HCT116 (cell line): ENCODE results near the gene APOB. TPM values are rescaled to one million over a fixed set of nuclear protein-coding genes. Genes with fewer than 3 reads are reported as not detected.

Experiments used
- ATAC-seq: fragments of 200-7000 bp; cut with Tn5 transposase; 2 replicates; pipeline ENCODE4 v1.9.1; 2020; ENCODE audit warnings: mild to moderate bottlenecking, moderate library complexity
- BruUV-seq: library from RNA; stranded (reverse); fragments of 400-500 nt; replicated peaks from 2 replicates; lab custom pipeline; 2021; lab: Mats Ljungman, UMichigan
- CTCF ChIA-PET: fragments of 300-600 bp; sonication (Branson Sonifier 250); formaldehyde crosslinking; loops from one replicate; lab custom pipeline; 2021; ENCODE audit warnings: antibody characterized with exemption; lab: Charles Lee
- POLR2A ChIA-PET: fragments of 300-600, 350-600 bp; sonication (Branson Sonifier 250); formaldehyde crosslinking; loops from one replicate; lab custom pipeline; 2021; ENCODE audit warnings: antibody characterized with exemption; lab: Charles Lee
- RAD21 ChIA-PET, 2 experiments: fragments of 300-600 bp; sonication (Branson Sonifier 250); formaldehyde crosslinking; loops; one replicate each; lab custom pipeline; 2023; ENCODE audit warnings: low total read pairs in 2 of 2; ENCODE audit not compliant: uncharacterized antibody in 2 of 2, unreplicated experiment in 2 of 2, low non-redundant PET in 1 of 2; lab: Charles Lee
- DNase-seq: peaks from one replicate; pipeline ENCODE4 v3.0.0-alpha.2; 2010; ENCODE audit warnings: low read depth, low spot score
- H2AFZ ChIP-seq: fragments of 200-600 bp; shearing (Covaris generic), sonication (generic); 2 replicates; pipeline ENCODE4 v1.6.1; 2017; ENCODE audit warnings: low read depth, mixed run types, mixed read lengths, antibody characterized with exemption, low read length; ENCODE audit not compliant: poor library complexity, severe bottlenecking
- H3K27ac ChIP-seq: 2 replicates; pipeline ENCODE4 v1.5.1; 2012; ENCODE audit warnings: low read depth, low read length
- H3K27me3 ChIP-seq: fragments of 200-600 bp; sonication (generic); 2 replicates; pipeline ENCODE4 v1.6.1; 2016; ENCODE audit warnings: mixed run types, low read length, mixed read lengths; ENCODE audit not compliant: insufficient read depth
- H3K36me3 ChIP-seq, 2 experiments: fragments of 200-500 bp in 1 of 2; fragments of 200-600 bp in 1 of 2; sonication (Bioruptor generic) in 1 of 2; sonication (generic) in 1 of 2; 2 replicates each; pipeline versions ENCODE4 v1.5.1 to v1.6.1; 2014 to 2016; ENCODE audit warnings: low read length in 2 of 2, inconsistent platforms in 1 of 2, mixed read lengths in 1 of 2, mixed run types in 1 of 2; ENCODE audit not compliant: insufficient read depth in 2 of 2, control insufficient read depth in 1 of 2
- H3K4me1 ChIP-seq, 2 experiments: fragments of 200-600 bp in 1 of 2; sonication (generic) in 1 of 2; 2 replicates each; pipeline versions ENCODE4 v1.5.1 to v1.6.1; 2012 to 2017; ENCODE audit warnings: low read length in 2 of 2, inconsistent platforms in 1 of 2, mild to moderate bottlenecking in 1 of 2, mixed read lengths in 1 of 2, mixed run types in 1 of 2, moderate library complexity in 1 of 2; ENCODE audit not compliant: insufficient read depth in 2 of 2, control insufficient read depth in 1 of 2
- H3K4me2 ChIP-seq: fragments of 200-600 bp; sonication (generic); 2 replicates; pipeline ENCODE4 v1.6.1; 2017; ENCODE audit warnings: mixed run types, low read length, mixed read lengths
- H3K4me3 ChIP-seq, 2 experiments: fragments of 200-600 bp in 1 of 2; sonication (generic) in 1 of 2; replicated peaks in 1 of 2; 2 replicates each; pipeline ENCODE4 v1.5.1; 2011 to 2016; ENCODE audit warnings: low read length in 2 of 2, control low read depth in 1 of 2, low read depth in 1 of 2, mild to moderate bottlenecking in 1 of 2, mixed read lengths in 1 of 2, mixed run types in 1 of 2
- H3K79me2 ChIP-seq: fragments of 200-600 bp; sonication (generic); 2 replicates; pipeline ENCODE4 v1.6.1; 2017; ENCODE audit warnings: mild to moderate bottlenecking, mixed run types, low read length, moderate library complexity, mixed read lengths; ENCODE audit not compliant: insufficient read depth
- H3K9ac ChIP-seq: fragments of 200-600 bp; sonication (generic); 2 replicates; pipeline ENCODE4 v1.6.1; 2016; ENCODE audit warnings: low read length, mixed read lengths
- H3K9me2 ChIP-seq: fragments of 200-600 bp; sonication (generic), shearing (Covaris generic); 2 replicates; pipeline ENCODE4 v1.6.1; 2017; ENCODE audit warnings: mixed run types, mild to moderate bottlenecking, moderate library complexity; ENCODE audit not compliant: insufficient read depth
- H3K9me3 ChIP-seq, 2 experiments: fragments of 200-500 bp in 1 of 2; fragments of 200-600 bp in 1 of 2; sonication (Bioruptor generic) in 1 of 2; sonication (generic) in 1 of 2; 2 replicates each; pipeline ENCODE4 v1.6.1; 2014 to 2017; ENCODE audit warnings: low read length in 2 of 2, mixed read lengths in 2 of 2, inconsistent platforms in 1 of 2, low read depth in 1 of 2, mild to moderate bottlenecking in 1 of 2, mixed run types in 1 of 2, moderate library complexity in 1 of 2; ENCODE audit not compliant: control insufficient read depth in 1 of 2, insufficient read depth in 1 of 2
- H4K20me1 ChIP-seq: fragments of 200-600 bp; sonication (generic), shearing (Covaris generic); 2 replicates; pipeline ENCODE4 v1.6.1; 2017; ENCODE audit warnings: mixed run types, mild to moderate bottlenecking, moderate library complexity; ENCODE audit not compliant: insufficient read depth
- EGR1 ChIP-seq: IDR thresholded peaks from 2 replicates; pipeline ENCODE4 v1.6.1; 2012; ENCODE audit warnings: low read depth
- EZH2 ChIP-seq: fragments of 200-600 bp; sonication (generic); IDR thresholded peaks from 2 replicates; pipeline ENCODE4 v1.6.1; 2017; ENCODE audit warnings: antibody characterized with exemption, mixed run types
- EZH2phosphoT487 ChIP-seq: fragments of 200-600 bp; IDR thresholded peaks from 2 replicates; pipeline ENCODE4 v1.6.1; 2018; ENCODE audit warnings: antibody characterized with exemption, borderline replicate concordance
- FOSL1 ChIP-seq: IDR thresholded peaks from 2 replicates; pipeline ENCODE4 v1.6.1; 2012; ENCODE audit warnings: low read depth
- JUND ChIP-seq: IDR thresholded peaks from 2 replicates; pipeline ENCODE4 v1.6.1; 2012
- POLR2A ChIP-seq: IDR thresholded peaks from 2 replicates; pipeline ENCODE4 v1.7.0; 2011; ENCODE audit warnings: borderline replicate concordance; ENCODE audit not compliant: insufficient read depth, insufficient read length; ENCODE audit errors: extremely low read depth
- SIN3A ChIP-seq: IDR thresholded peaks from 2 replicates; pipeline ENCODE4 v1.6.1; 2012; ENCODE audit warnings: low read depth
- TCF7L2 ChIP-seq: IDR thresholded peaks from 2 replicates; pipeline ENCODE4 v1.7.0; 2011; ENCODE audit warnings: borderline replicate concordance, inconsistent platforms; ENCODE audit not compliant: insufficient read depth, insufficient read length; ENCODE audit errors: extremely low read depth
- YY1 ChIP-seq: IDR thresholded peaks from 2 replicates; pipeline ENCODE4 v1.6.1; 2011; ENCODE audit warnings: low read length, low read depth, moderate library complexity, mild to moderate bottlenecking; ENCODE audit not compliant: insufficient replicate concordance; ENCODE audit errors: extremely low read depth
- ZNF274 ChIP-seq: fragments of 200-500 bp; sonication (Bioruptor generic); IDR thresholded peaks from 2 replicates; pipeline ENCODE4 v1.6.1; 2014; ENCODE audit warnings: mild to moderate bottlenecking, low read depth, low read length, inconsistent platforms
- intact Hi-C: fragments of 100-400 bp; cut with micrococcal nuclease; formaldehyde crosslinking; loops from 2 replicates; pipeline ENCODE4 v1.10.0; 2022
- total RNA-seq: library from RNA; stranded (reverse); gene quantifications from one replicate; pipeline ENCODE4 v1.2.1, GENCODE V29; 2021; ENCODE audit not compliant: unreplicated experiment
- TF ChIP-seq, protein P1 (sequence below), 3 experiments: fragments of 200-600 bp in 1 of 3; sonication (generic) in 1 of 3; IDR thresholded peaks in 2 of 3; conservative IDR thresholded peaks in 1 of 3; 2 replicates each; pipeline ENCODE4 v1.5.1; 2012 to 2017; ENCODE audit warnings: low read depth in 2 of 3, low read length in 2 of 3, antibody characterized with exemption in 1 of 3, borderline replicate concordance in 1 of 3, control low read depth in 1 of 3, mild to moderate bottlenecking in 1 of 3, mixed read lengths in 1 of 3, mixed run types in 1 of 3, moderate library complexity in 1 of 3; ENCODE audit not compliant: insufficient read depth in 1 of 3
- TF ChIP-seq, protein P2 (sequence below): IDR thresholded peaks from 2 replicates; pipeline ENCODE4 v1.6.1; 2011; ENCODE audit warnings: mild to moderate bottlenecking, low read length, moderate library complexity; ENCODE audit not compliant: insufficient replicate concordance; ENCODE audit errors: extremely low read depth
- TF ChIP-seq, protein P3 (sequence below): IDR thresholded peaks from 2 replicates; pipeline ENCODE4 v1.6.1; 2012
- TF ChIP-seq, protein P4 (sequence below): IDR thresholded peaks from 2 replicates; pipeline ENCODE4 v1.6.1; 2012

Gene APOB
- total RNA-seq, 1 experiment from 2014 or later = 1.6 TPM

DNA sequence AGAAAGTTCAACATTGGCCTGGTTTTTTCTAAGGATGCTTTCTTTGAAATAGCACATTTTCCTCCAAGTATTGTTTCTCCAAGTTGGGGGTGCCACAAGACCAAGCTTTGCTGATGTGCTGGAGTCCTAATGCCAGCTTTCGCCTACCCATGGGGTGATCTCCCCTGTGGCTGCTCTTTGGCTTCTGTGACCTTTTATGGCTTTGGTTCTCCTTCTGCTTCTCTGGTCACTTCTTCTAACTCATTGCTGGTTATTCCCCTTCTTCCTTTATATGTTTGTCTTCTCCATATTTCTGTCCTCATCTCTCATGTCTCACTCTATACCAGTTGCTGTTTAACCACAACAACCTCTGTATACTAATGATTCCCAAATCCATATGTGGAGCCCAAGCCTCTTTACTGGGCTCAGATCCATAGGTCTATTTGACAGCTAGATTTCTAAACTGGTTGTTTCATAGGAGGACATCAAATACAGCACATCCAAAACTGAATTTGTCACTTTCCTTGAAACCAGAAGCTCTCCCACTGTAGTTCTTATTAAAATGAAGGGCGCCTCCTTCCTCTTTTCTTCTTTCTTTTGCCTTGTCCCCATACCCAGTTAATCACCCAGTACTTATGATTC is 23.1 kb downstream of the APOB start:
- Histone ChIP-seq H3K27me3 (peaks cover 34% of the 10 kb centered on the region; the same call in 1 of the 2 replicates), H3K9ac (no peak overlapping the region), H3K4me1 (no peaks in the 10 kb centered on the region), H3K9me3 (no peaks in the 10 kb centered on the region), H3K9me2 (no peaks in the 10 kb centered on the region), H2AFZ (no peak overlapping the region), H3K79me2 (no peaks in the 10 kb centered on the region), H3K4me2 (no peak overlapping the region), H3K36me3 (no peaks in the 10 kb centered on the region), H3K27ac (no peak overlapping the region), H3K4me3 (no peak overlapping the region), H4K20me1 (no peaks in the 10 kb centered on the region)
- DNase-seq (no peak), ATAC-seq (no peak)
- ChIA-PET POLR2A (no interaction called here), CTCF (no interaction called here), RAD21 (no interaction called here)
- no peak for TF ChIP-seq POLR2A
- TF ChIP-seq EZH2phosphoT487 = no peak
- TF ChIP-seq, protein P1, sequence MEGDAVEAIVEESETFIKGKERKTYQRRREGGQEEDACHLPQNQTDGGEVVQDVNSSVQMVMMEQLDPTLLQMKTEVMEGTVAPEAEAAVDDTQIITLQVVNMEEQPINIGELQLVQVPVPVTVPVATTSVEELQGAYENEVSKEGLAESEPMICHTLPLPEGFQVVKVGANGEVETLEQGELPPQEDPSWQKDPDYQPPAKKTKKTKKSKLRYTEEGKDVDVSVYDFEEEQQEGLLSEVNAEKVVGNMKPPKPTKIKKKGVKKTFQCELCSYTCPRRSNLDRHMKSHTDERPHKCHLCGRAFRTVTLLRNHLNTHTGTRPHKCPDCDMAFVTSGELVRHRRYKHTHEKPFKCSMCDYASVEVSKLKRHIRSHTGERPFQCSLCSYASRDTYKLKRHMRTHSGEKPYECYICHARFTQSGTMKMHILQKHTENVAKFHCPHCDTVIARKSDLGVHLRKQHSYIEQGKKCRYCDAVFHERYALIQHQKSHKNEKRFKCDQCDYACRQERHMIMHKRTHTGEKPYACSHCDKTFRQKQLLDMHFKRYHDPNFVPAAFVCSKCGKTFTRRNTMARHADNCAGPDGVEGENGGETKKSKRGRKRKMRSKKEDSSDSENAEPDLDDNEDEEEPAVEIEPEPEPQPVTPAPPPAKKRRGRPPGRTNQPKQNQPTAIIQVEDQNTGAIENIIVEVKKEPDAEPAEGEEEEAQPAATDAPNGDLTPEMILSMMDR (IDR thresholded peaks at IDR 0.05 in 2 of 3, conservative IDR thresholded peaks at IDR 0.05 in 1 of 3; ENCODE audit: borderline replicate concordance in 1 of 3, insufficient read depth in 1 of 3, low read depth in 2 of 3, low read length in 2 of 3) = no peak
- TF ChIP-seq EGR1 = no peak
- intact Hi-C loops = loop anchor here (5.0 kb wide), 1 partner anchor 238 kb away; no protein-coding TSS in a partner anchor
- no TSS peak for BruUV-seq

DNA sequence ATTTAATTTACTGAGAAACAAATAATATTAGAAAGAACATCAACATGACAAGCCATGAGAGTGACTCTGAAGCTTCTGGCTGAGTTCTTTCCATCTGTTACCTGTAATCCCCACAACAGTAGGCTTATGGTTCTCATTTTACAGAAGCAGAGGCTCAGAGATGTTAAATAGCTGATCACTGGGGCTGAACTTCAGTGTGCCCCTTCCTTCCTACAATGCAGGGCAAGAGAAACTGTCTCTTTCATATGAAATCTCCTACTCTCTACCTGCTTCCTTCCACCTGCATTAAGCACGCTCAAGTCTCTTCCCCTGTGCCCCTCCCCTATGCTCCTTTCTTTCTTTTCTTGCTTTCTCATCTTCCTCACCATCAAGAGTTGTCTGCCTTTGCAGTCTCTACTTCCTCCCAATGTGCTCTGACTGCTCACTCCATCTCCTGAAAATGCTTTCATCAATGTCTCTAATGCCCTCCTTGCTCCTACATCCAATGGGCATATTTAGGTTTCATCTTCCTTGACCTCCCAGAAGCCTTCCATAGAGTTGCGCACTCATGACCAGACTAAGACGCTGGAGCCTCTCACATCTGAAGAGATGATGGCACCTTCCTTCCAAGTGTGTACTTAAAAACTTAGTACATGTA is 23.7 kb downstream of the APOB start:
- Histone ChIP-seq H3K27me3 (peaks cover 29% of the 10 kb centered on the region; the same call in 1 of the 2 replicates), H4K20me1 (no peaks in the 10 kb centered on the region), H3K9me3 (no peaks in the 10 kb centered on the region), H3K79me2 (no peaks in the 10 kb centered on the region), H3K9me2 (no peaks in the 10 kb centered on the region), H3K4me2 (no peak overlapping the region), H3K27ac (no peak overlapping the region), H2AFZ (no peak overlapping the region), H3K9ac (no peak overlapping the region), H3K36me3 (no peaks in the 10 kb centered on the region), H3K4me1 (no peaks in the 10 kb centered on the region), H3K4me3 (no peak overlapping the region)
- intact Hi-C loops = loop anchor here (5.0 kb wide), 1 partner anchor 238 kb away; no protein-coding TSS in a partner anchor
- ATAC-seq (no peak), DNase-seq (no peak)
- TF ChIP-seq FOSL1 (no peak), YY1 (no peak), JUND (no peak), ZNF274 (no peak), EGR1 (no peak), EZH2phosphoT487 (no peak), EZH2 (no peak), SIN3A (no peak), TCF7L2 (no peak)
- TF ChIP-seq, protein P2, sequence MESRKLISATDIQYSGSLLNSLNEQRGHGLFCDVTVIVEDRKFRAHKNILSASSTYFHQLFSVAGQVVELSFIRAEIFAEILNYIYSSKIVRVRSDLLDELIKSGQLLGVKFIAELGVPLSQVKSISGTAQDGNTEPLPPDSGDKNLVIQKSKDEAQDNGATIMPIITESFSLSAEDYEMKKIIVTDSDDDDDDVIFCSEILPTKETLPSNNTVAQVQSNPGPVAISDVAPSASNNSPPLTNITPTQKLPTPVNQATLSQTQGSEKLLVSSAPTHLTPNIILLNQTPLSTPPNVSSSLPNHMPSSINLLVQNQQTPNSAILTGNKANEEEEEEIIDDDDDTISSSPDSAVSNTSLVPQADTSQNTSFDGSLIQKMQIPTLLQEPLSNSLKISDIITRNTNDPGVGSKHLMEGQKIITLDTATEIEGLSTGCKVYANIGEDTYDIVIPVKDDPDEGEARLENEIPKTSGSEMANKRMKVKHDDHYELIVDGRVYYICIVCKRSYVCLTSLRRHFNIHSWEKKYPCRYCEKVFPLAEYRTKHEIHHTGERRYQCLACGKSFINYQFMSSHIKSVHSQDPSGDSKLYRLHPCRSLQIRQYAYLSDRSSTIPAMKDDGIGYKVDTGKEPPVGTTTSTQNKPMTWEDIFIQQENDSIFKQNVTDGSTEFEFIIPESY = no peak
- TF ChIP-seq, protein P3, sequence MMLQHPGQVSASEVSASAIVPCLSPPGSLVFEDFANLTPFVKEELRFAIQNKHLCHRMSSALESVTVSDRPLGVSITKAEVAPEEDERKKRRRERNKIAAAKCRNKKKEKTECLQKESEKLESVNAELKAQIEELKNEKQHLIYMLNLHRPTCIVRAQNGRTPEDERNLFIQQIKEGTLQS = no peak
- TF ChIP-seq, protein P4, sequence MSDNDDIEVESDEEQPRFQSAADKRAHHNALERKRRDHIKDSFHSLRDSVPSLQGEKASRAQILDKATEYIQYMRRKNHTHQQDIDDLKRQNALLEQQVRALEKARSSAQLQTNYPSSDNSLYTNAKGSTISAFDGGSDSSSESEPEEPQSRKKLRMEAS = no peak
- RAD21 ChIA-PET = no interaction called here
- CTCF ChIA-PET = no interaction called here
- no TSS peak for BruUV-seq
- POLR2A ChIA-PET = no interaction called here
